ENCODE measurements around the gene TMEM178B. TPM values are rescaled to one million over a fixed set of nuclear protein-coding genes. Genes with fewer than 3 reads are reported as not detected.

TMEM178B gene
- total RNA-seq, 1 donor from 2014 or later: 19.7 TPM

- H3K4me3 Mint-ChIP-seq: no peak overlapping the region
- TF ChIP-seq CTCF (conservative IDR thresholded peaks at IDR 0.05): no peak
- DNase-seq (ENCODE audit: low read depth, low spot score): no peak
- H3K9me3 Mint-ChIP-seq: no peaks in the 10 kb centered on the region
- H3K4me1 Mint-ChIP-seq: peaks cover 10% of the 10 kb centered on the region
- H3K27me3 Mint-ChIP-seq (ENCODE audit: low read depth): peaks cover 6% of the 10 kb centered on the region
- no peak overlapping the region for H3K27ac Mint-ChIP-seq (ENCODE audit: unreplicated experiment)
- no peaks in the 10 kb centered on the region for H3K36me3 Mint-ChIP-seq (ENCODE audit: low read depth)
Measured at GRCh38 chr7:141500608-141501007, 426.7 kb downstream of the TMEM178B start.

GRCh38 chr7:141501451-141501850 lies 427.6 kb downstream of the TMEM178B start:
- Mint-ChIP-seq H3K4me3 (no peak overlapping the region), H3K27me3 (ENCODE audit: low read depth) (peaks cover 6% of the 10 kb centered on the region), H3K27ac (ENCODE audit: unreplicated experiment) (no peak overlapping the region), H3K4me1 (peaks cover 10% of the 10 kb centered on the region), H3K36me3 (ENCODE audit: low read depth) (no peaks in the 10 kb centered on the region), H3K9me3 (no peaks in the 10 kb centered on the region)
- DNase-seq (ENCODE audit: low read depth, low spot score): no peak
- TF ChIP-seq CTCF (conservative IDR thresholded peaks at IDR 0.05): no peak

- no peak for DNase-seq (ENCODE audit: low read depth, low spot score)
- TF ChIP-seq CTCF (conservative IDR thresholded peaks at IDR 0.05): no peak
- Mint-ChIP-seq H3K36me3 (ENCODE audit: low read depth) (peaks cover 14% of the 10 kb centered on the region), H3K9me3 (peaks cover 17% of the 10 kb centered on the region), H3K4me1 (peaks cover 11% of the 10 kb centered on the region), H3K27ac (ENCODE audit: unreplicated experiment) (no peak overlapping the region), H3K27me3 (ENCODE audit: low read depth) (peaks cover 51% of the 10 kb centered on the region), H3K4me3 (no peak overlapping the region)
Measured at GRCh38 chr7:141511316-141511675, 437.4 kb downstream of the TMEM178B start.

GRCh38 chr7:141511676-141512396 lies 438.0 kb downstream of the TMEM178B start:
- H3K4me3 Mint-ChIP-seq: peak overlapping the region; percentile 42
- no peak overlapping the region for H3K27ac Mint-ChIP-seq (ENCODE audit: unreplicated experiment)

GRCh38 chr7:141512597-141512996 lies 438.7 kb downstream of the TMEM178B start:
- peaks cover 11% of the 10 kb centered on the region for H3K4me1 Mint-ChIP-seq
- H3K4me3 Mint-ChIP-seq: no peak overlapping the region
- peaks cover 17% of the 10 kb centered on the region for H3K9me3 Mint-ChIP-seq
- peaks cover 14% of the 10 kb centered on the region for H3K36me3 Mint-ChIP-seq (ENCODE audit: low read depth)
- TF ChIP-seq CTCF (conservative IDR thresholded peaks at IDR 0.05): no peak
- no peak for DNase-seq (ENCODE audit: low read depth, low spot score)
- no peak overlapping the region for H3K27ac Mint-ChIP-seq (ENCODE audit: unreplicated experiment)
- peaks cover 53% of the 10 kb centered on the region for H3K27me3 Mint-ChIP-seq (ENCODE audit: low read depth)

More at GRCh38 chr7:141511676-141512396, 438.0 kb downstream of the TMEM178B start:
- peaks cover 53% of the 10 kb centered on the region for H3K27me3 Mint-ChIP-seq (ENCODE audit: low read depth)
- H3K36me3 Mint-ChIP-seq (ENCODE audit: low read depth): peaks cover 14% of the 10 kb centered on the region
- no peak for DNase-seq (ENCODE audit: low read depth, low spot score)
- H3K4me1 Mint-ChIP-seq: peaks cover 11% of the 10 kb centered on the region
- peaks cover 17% of the 10 kb centered on the region for H3K9me3 Mint-ChIP-seq
- no peak for TF ChIP-seq CTCF (conservative IDR thresholded peaks at IDR 0.05)
